Loucy (cell line): Measurements from ENCODE around the gene PKD1L1.

Experiments used
- H2AFZ ChIP-seq: fragments of 200-600 bp; sonication (generic); 2 replicates; pipeline ENCODE4 v1.6.0; 2016; ENCODE audit warnings: antibody characterized with exemption, mild to moderate bottlenecking, low read length, moderate library complexity
- H3F3A ChIP-seq: fragments of 200-600 bp; 2 replicates; pipeline ENCODE4 v1.6.0; 2016; ENCODE audit warnings: antibody characterized with exemption, low read depth, mild to moderate bottlenecking
- H3K27me3 ChIP-seq: fragments of 200-600 bp; sonication (generic); 2 replicates; pipeline ENCODE4 v1.6.1; 2014; ENCODE audit warnings: low read length, mild to moderate bottlenecking; ENCODE audit not compliant: insufficient read depth, poor library complexity, severe bottlenecking
- H3K36me3 ChIP-seq: fragments of 200-600 bp; sonication (generic); 2 replicates; pipeline ENCODE4 v1.6.1; 2016; ENCODE audit warnings: low read length; ENCODE audit not compliant: insufficient read depth
- H3K4me1 ChIP-seq: fragments of 200-600 bp; sonication (generic); 2 replicates; pipeline ENCODE4 v1.5.1; 2014; ENCODE audit warnings: low read length, mild to moderate bottlenecking; ENCODE audit not compliant: insufficient read depth, poor library complexity, severe bottlenecking
- H3K4me2 ChIP-seq: fragments of 200-600 bp; sonication (generic); 2 replicates; pipeline ENCODE4 v1.6.0; 2014; ENCODE audit warnings: antibody characterized with exemption, low read length, low read depth, mild to moderate bottlenecking; ENCODE audit not compliant: poor library complexity, severe bottlenecking
- H3K4me3 ChIP-seq: fragments of 200-600 bp; sonication (generic); 2 replicates; pipeline ENCODE4 v1.5.1; 2014; ENCODE audit warnings: low read length, mild to moderate bottlenecking, mixed read lengths; ENCODE audit not compliant: poor library complexity, severe bottlenecking
- H3K79me2 ChIP-seq: fragments of 200-600 bp; sonication (generic); 2 replicates; pipeline ENCODE4 v1.6.1; 2014; ENCODE audit warnings: low read length; ENCODE audit not compliant: insufficient read depth
- H3K9ac ChIP-seq: fragments of 200-600 bp; sonication (generic); 2 replicates; pipeline ENCODE4 v1.6.0; 2014; ENCODE audit warnings: mild to moderate bottlenecking, low read depth, low read length, moderate library complexity; ENCODE audit not compliant: poor library complexity, severe bottlenecking
- H3K9me2 ChIP-seq: fragments of 200-600 bp; sonication (generic); replicated peaks from 2 replicates; pipeline ENCODE4 v1.6.1; 2016; ENCODE audit warnings: low read depth, low read length, mixed read lengths
- H3K9me3 ChIP-seq: fragments of 200-600 bp; sonication (generic); 2 replicates; pipeline ENCODE4 v1.6.1; 2014; ENCODE audit warnings: mild to moderate bottlenecking, antibody characterized with exemption, low read length, low read depth; ENCODE audit not compliant: insufficient read depth
- H4K20me1 ChIP-seq: fragments of 200-600 bp; sonication (generic); 2 replicates; pipeline ENCODE4 v1.6.0; 2014; ENCODE audit warnings: antibody characterized with exemption, low read length, mild to moderate bottlenecking; ENCODE audit not compliant: insufficient read depth, poor library complexity, severe bottlenecking
- CTCF ChIP-seq: fragments of 200-600 bp; sonication (generic); conservative IDR thresholded peaks from 2 replicates; pipeline ENCODE4 v1.5.1; 2014; ENCODE audit warnings: mild to moderate bottlenecking, antibody characterized with exemption, low read length
- EZH2phosphoT487 ChIP-seq: fragments of 200-600 bp; IDR thresholded peaks from 2 replicates; pipeline ENCODE4 v1.6.1; 2018; ENCODE audit warnings: antibody characterized with exemption, mild to moderate bottlenecking, moderate library complexity, borderline replicate concordance

The PKD1L1 gene

GRCh38 chr7:47873762-47874161 lies 74.5 kb downstream of the PKD1L1 start:
- H3K9me2 ChIP-seq = no peaks in the 10 kb centered on the region
- H3F3A ChIP-seq = no peaks in the 10 kb centered on the region
- no peak overlapping the region for H2AFZ ChIP-seq
- H3K4me2 ChIP-seq = no peak overlapping the region
- no peaks in the 10 kb centered on the region for H3K79me2 ChIP-seq
- H4K20me1 ChIP-seq = no peaks in the 10 kb centered on the region
- TF ChIP-seq CTCF = no peak
- no peak for TF ChIP-seq EZH2phosphoT487
- H3K4me3 ChIP-seq = no peak overlapping the region
- peaks cover 7% of the 10 kb centered on the region; the same call in 1 of the 2 replicates for H3K9me3 ChIP-seq
- no peak overlapping the region for H3K9ac ChIP-seq
- no peaks in the 10 kb centered on the region for H3K36me3 ChIP-seq
- no peaks in the 10 kb centered on the region for H3K27me3 ChIP-seq
- H3K4me1 ChIP-seq = no peaks in the 10 kb centered on the region

GRCh38 chr7:47867286-47867685 lies 81.0 kb downstream of the PKD1L1 start:
- Histone ChIP-seq H3F3A (no peaks in the 10 kb centered on the region), H3K4me1 (no peaks in the 10 kb centered on the region), H3K4me2 (no peak overlapping the region), H3K9ac (no peak overlapping the region), H3K36me3 (no peaks in the 10 kb centered on the region), H4K20me1 (no peaks in the 10 kb centered on the region), H3K9me2 (no peaks in the 10 kb centered on the region), H3K9me3 (peaks cover 8% of the 10 kb centered on the region; the same call in 1 of the 2 replicates), H3K79me2 (no peaks in the 10 kb centered on the region), H3K4me3 (no peak overlapping the region), H2AFZ (no peak overlapping the region), H3K27me3 (no peaks in the 10 kb centered on the region)
- TF ChIP-seq EZH2phosphoT487 = no peak
- TF ChIP-seq CTCF = no peak

- H3K9me2 ChIP-seq = no peaks in the 10 kb centered on the region
- H3K4me2 ChIP-seq = no peak overlapping the region
- no peaks in the 10 kb centered on the region for H3K27me3 ChIP-seq
- no peaks in the 10 kb centered on the region for H3K79me2 ChIP-seq
- no peaks in the 10 kb centered on the region for H4K20me1 ChIP-seq
- peaks cover 8% of the 10 kb centered on the region; the same call in 1 of the 2 replicates for H3K9me3 ChIP-seq
- H3K4me3 ChIP-seq = no peak overlapping the region
- no peaks in the 10 kb centered on the region for H3K36me3 ChIP-seq
- H3K4me1 ChIP-seq = no peaks in the 10 kb centered on the region
- H3K9ac ChIP-seq = no peak overlapping the region
- no peaks in the 10 kb centered on the region for H3F3A ChIP-seq
- no peak for TF ChIP-seq CTCF
- no peak for TF ChIP-seq EZH2phosphoT487
- H2AFZ ChIP-seq = no peak overlapping the region
Measured at GRCh38 chr7:47866120-47866519, 82.1 kb downstream of the PKD1L1 start.
